Endodermal cell (in vitro differentiated cells): ENCODE measurements around the gene RAB11FIP2. TPM values are rescaled to one million over a fixed set of nuclear protein-coding genes. Genes with fewer than 3 reads are reported as not detected.

Experiments used
- DNase-seq: peaks from one replicate; pipeline ENCODE4 v3.0.0-alpha.2; 2017
- H3K27ac ChIP-seq: 2 replicates; pipeline ENCODE4 v1.5.1; 2013; ENCODE audit warnings: mild to moderate bottlenecking, low read depth, low read length, moderate library complexity
- H3K27me3 ChIP-seq: 2 replicates; pipeline ENCODE4 v1.6.1; 2013; ENCODE audit warnings: mild to moderate bottlenecking, low read length, moderate library complexity; ENCODE audit not compliant: insufficient read depth, control insufficient read depth, poor library complexity, severe bottlenecking
- H3K36me3 ChIP-seq: 2 replicates; pipeline ENCODE4 v1.7.0; 2013; ENCODE audit warnings: mild to moderate bottlenecking, low read length, moderate library complexity; ENCODE audit not compliant: control insufficient read depth, insufficient read depth
- H3K4me1 ChIP-seq: one replicate; pipeline ENCODE4 v1.7.0; 2013; ENCODE audit warnings: low read length; ENCODE audit not compliant: control insufficient read depth, insufficient read depth
- H3K4me3 ChIP-seq: 2 replicates; pipeline ENCODE4 v1.5.1; 2013; ENCODE audit warnings: mild to moderate bottlenecking, low read length, moderate library complexity
- H3K9ac ChIP-seq: 2 replicates; pipeline ENCODE4 v1.6.1; 2013; ENCODE audit warnings: mild to moderate bottlenecking, low read length, moderate library complexity; ENCODE audit not compliant: poor library complexity, severe bottlenecking; ENCODE audit errors: extremely low read depth
- H3K9me3 ChIP-seq: 2 replicates; pipeline ENCODE4 v1.6.1; 2013; ENCODE audit warnings: mild to moderate bottlenecking, low read length, moderate library complexity; ENCODE audit not compliant: control insufficient read depth
- H3K27ac Mint-ChIP-seq: 2 replicates; pipeline ENCODE4 v1.8.0; 2020; ENCODE audit warnings: mixed read lengths
- H3K27me3 Mint-ChIP-seq: 2 replicates; pipeline ENCODE4 v1.8.0; 2021; ENCODE audit warnings: mild to moderate bottlenecking, mixed read lengths; ENCODE audit not compliant: insufficient read depth
- H3K36me3 Mint-ChIP-seq: 2 replicates; pipeline ENCODE4 v1.8.0; 2020; ENCODE audit warnings: low read depth, mixed read lengths
- H3K4me1 Mint-ChIP-seq: 2 replicates; pipeline ENCODE4 v1.8.0; 2020; ENCODE audit warnings: mixed read lengths
- H3K4me3 Mint-ChIP-seq: 2 replicates; pipeline ENCODE4 v1.8.0; 2020; ENCODE audit warnings: mild to moderate bottlenecking, moderate library complexity, mixed read lengths
- H3K9me3 Mint-ChIP-seq: 2 replicates; pipeline ENCODE4 v1.8.0; 2020; ENCODE audit warnings: mild to moderate bottlenecking, mixed read lengths
- CTCF ChIP-seq: fragments of 200-600 bp; sonication (generic); conservative IDR thresholded peaks from 2 replicates; pipeline ENCODE4 v1.5.0; 2021; ENCODE audit warnings: antibody characterized with exemption, mild to moderate bottlenecking
- WGBS, 2 experiments: methylation state at CpG; one replicate each; pipeline versions ENCODE4 v1.1.5 to v1.1.7; 2013; ENCODE audit warnings: missing lambda C conversion rate in 2 of 2, mixed read lengths in 1 of 2; ENCODE audit not compliant: insufficient coverage in 1 of 2, insufficient read length in 1 of 2; 5-methylcytosine and 5-hydroxymethylcytosine counted together
- total RNA-seq, 2 donors: library from RNA; stranded (reverse); fragmentation: NEBNext Ultra II Directional in 1 of 2; extraction: Animal tissue kit (Norgen Biotek cat#: 25700) in 1 of 2; gene quantifications; 2 replicates in 1 of 2; 3 replicates in 1 of 2; pipeline ENCODE4 v1.2.1, GENCODE V29; 2021

RAB11FIP2 gene
- total RNA-seq, 2 donors from 2014 or later = 21.9 TPM

GRCh38 chr10:117968354-117969182 is 78.2 kb downstream of the RAB11FIP2 start:
- H3K36me3 Mint-ChIP-seq = no peaks in the 10 kb centered on the region
- Histone ChIP-seq H3K36me3 (no peaks in the 10 kb centered on the region), H3K27ac (no peak overlapping the region), H3K27me3 (no peaks in the 10 kb centered on the region), H3K9me3 (peaks cover 6% of the 10 kb centered on the region), H3K4me1 (no peaks in the 10 kb centered on the region), H3K4me3 (no peak overlapping the region), H3K9ac (no peak overlapping the region)
- no peak overlapping the region for H3K4me3 Mint-ChIP-seq
- no peak for TF ChIP-seq CTCF
- no peak overlapping the region for H3K27ac Mint-ChIP-seq
- H3K4me1 Mint-ChIP-seq = peaks cover 2% of the 10 kb centered on the region
- peaks cover 3% of the 10 kb centered on the region for H3K27me3 Mint-ChIP-seq
- no peaks in the 10 kb centered on the region for H3K9me3 Mint-ChIP-seq
- no peak for DNase-seq
- 89 to 90% methylated on average over 8 to 9 of the region's 10 CpGs for WGBS, 2 experiments

- 87 to 90% methylated on average over 2 to 5 of the region's 7 CpGs for WGBS, 2 experiments
- H3K9me3 ChIP-seq = peaks cover 6% of the 10 kb centered on the region
Observed at GRCh38 chr10:117967149-117967650, 79.5 kb downstream of the RAB11FIP2 start.

GRCh38 chr10:117965984-117966383 is 80.8 kb downstream of the RAB11FIP2 start:
- Histone ChIP-seq H3K27ac (no peak overlapping the region), H3K4me3 (no peak overlapping the region), H3K27me3 (no peaks in the 10 kb centered on the region), H3K4me1 (no peaks in the 10 kb centered on the region), H3K36me3 (no peaks in the 10 kb centered on the region), H3K9ac (no peak overlapping the region), H3K9me3 (peaks cover 6% of the 10 kb centered on the region)
- H3K27me3 Mint-ChIP-seq = peaks cover 3% of the 10 kb centered on the region
- WGBS, 2 experiments = 81 to 83% methylated on average over 1 to 2 of the region's 2 CpGs
- no peaks in the 10 kb centered on the region for H3K36me3 Mint-ChIP-seq
- no peaks in the 10 kb centered on the region for H3K9me3 Mint-ChIP-seq
- TF ChIP-seq CTCF = no peak
- no peak overlapping the region for H3K27ac Mint-ChIP-seq
- no peaks in the 10 kb centered on the region for H3K4me1 Mint-ChIP-seq
- no peak overlapping the region for H3K4me3 Mint-ChIP-seq
- no peak for DNase-seq

More at GRCh38 chr10:117967149-117967650, 79.5 kb downstream of the RAB11FIP2 start:
- H3K4me1 Mint-ChIP-seq = no peaks in the 10 kb centered on the region
- H3K27me3 Mint-ChIP-seq = peaks cover 3% of the 10 kb centered on the region
- TF ChIP-seq CTCF = no peak
- no peaks in the 10 kb centered on the region for H3K4me1 ChIP-seq
- no peak overlapping the region for H3K9ac ChIP-seq
- H3K27me3 ChIP-seq = no peaks in the 10 kb centered on the region
- H3K27ac Mint-ChIP-seq = no peak overlapping the region
- no peak overlapping the region for H3K4me3 ChIP-seq
- no peak overlapping the region for H3K4me3 Mint-ChIP-seq
- no peaks in the 10 kb centered on the region for H3K36me3 ChIP-seq
- H3K36me3 Mint-ChIP-seq = no peaks in the 10 kb centered on the region
- no peaks in the 10 kb centered on the region for H3K9me3 Mint-ChIP-seq
- no peak for DNase-seq
- no peak overlapping the region for H3K27ac ChIP-seq
